ACC112 (cell line): Measurements from ENCODE around the gene ABTB2.

Experiments
- H2AFZ ChIP-seq: fragments of 200-600 bp; sonication (generic); one replicate; pipeline ENCODE4 v1.6.0; 2017; ENCODE audit warnings: antibody characterized with exemption, low read length; ENCODE audit not compliant: unreplicated experiment
- H3K27ac ChIP-seq: fragments of 200-600 bp; sonication (generic); 2 replicates; pipeline ENCODE4 v1.5.1; 2014; ENCODE audit warnings: low read depth, mild to moderate bottlenecking, antibody characterized with exemption, low read length, moderate library complexity
- H3K27me3 ChIP-seq: fragments of 200-600 bp; sonication (generic); 2 replicates; pipeline ENCODE4 v1.6.1; 2014; ENCODE audit warnings: mild to moderate bottlenecking, antibody characterized with exemption, low read length, moderate library complexity, mixed read lengths; ENCODE audit not compliant: insufficient read depth
- H3K36me3 ChIP-seq: fragments of 200-600 bp; sonication (generic); 2 replicates; pipeline ENCODE4 v1.6.1; 2016; ENCODE audit warnings: mild to moderate bottlenecking, antibody characterized with exemption, low read length, moderate library complexity, mixed read lengths; ENCODE audit not compliant: insufficient read depth
- H3K4me1 ChIP-seq: fragments of 200-600 bp; sonication (generic); one replicate; pipeline ENCODE4 v1.6.1; 2016; ENCODE audit warnings: low read length, mixed read lengths; ENCODE audit not compliant: insufficient read depth, unreplicated experiment, control insufficient read depth
- H3K4me3 ChIP-seq: fragments of 200-600 bp; sonication (generic); 2 replicates; pipeline ENCODE4 v1.5.1; 2014; ENCODE audit warnings: mild to moderate bottlenecking, low read depth, low read length
- H3K79me2 ChIP-seq: fragments of 200-600 bp; sonication (generic); one replicate; pipeline ENCODE4 v1.6.0; 2016; ENCODE audit warnings: low read length; ENCODE audit not compliant: control insufficient read depth, unreplicated experiment, insufficient read depth

The ABTB2 gene

DNA sequence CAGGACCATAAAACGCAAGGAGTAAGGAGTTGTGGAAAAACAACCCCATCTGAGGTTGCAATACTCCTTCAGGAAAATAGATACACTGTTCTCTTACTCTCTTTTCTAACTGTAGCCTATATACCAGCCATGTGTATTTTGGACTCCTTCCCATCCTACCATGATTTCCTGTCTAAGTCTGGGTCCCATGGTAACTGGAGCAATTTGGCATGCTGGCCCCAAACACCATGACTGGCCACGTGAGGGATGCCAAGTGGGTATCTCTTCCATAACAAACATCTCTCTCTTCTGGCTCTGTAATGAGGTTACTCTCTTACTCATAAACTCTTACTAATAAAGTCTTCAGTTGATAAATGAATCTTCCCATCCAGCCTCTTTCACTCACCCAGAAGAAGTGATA, 26.5 kb downstream of the ABTB2 start:
- H3K36me3 ChIP-seq: no peaks in the 10 kb centered on the region
- H3K79me2 ChIP-seq: no peaks in the 10 kb centered on the region
- H3K27ac ChIP-seq: peak overlapping the region; percentile 44; the same call in 1 of the 2 replicates
- no peak overlapping the region for H2AFZ ChIP-seq
- H3K4me3 ChIP-seq: no peak overlapping the region
- H3K4me1 ChIP-seq: peaks cover 18% of the 10 kb centered on the region
- no peaks in the 10 kb centered on the region for H3K27me3 ChIP-seq

DNA sequence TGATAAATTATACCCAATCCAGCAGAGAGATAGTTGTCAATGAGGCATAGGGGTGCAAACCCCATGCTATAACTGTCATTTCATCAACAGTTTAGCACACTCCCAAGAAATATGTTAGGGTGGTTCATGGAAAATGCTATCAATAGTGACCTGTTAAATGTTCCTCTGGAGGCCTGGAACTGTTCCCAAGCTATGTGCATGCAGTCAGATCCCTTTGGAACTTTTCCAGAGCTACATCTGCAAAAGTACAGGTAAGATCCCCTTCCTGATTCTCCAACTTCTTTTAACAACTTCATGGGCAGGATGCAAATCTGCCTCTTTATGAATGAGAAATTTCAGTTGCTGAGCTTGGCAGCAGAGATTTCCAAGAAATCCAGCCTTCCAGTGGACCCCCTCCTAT, 27.2 kb downstream of the ABTB2 start:
- Histone ChIP-seq H3K4me1 (peaks cover 18% of the 10 kb centered on the region), H3K4me3 (no peak overlapping the region), H3K36me3 (no peaks in the 10 kb centered on the region), H3K27me3 (no peaks in the 10 kb centered on the region), H3K27ac (no peak overlapping the region), H3K79me2 (no peaks in the 10 kb centered on the region), H2AFZ (no peak overlapping the region)

DNA sequence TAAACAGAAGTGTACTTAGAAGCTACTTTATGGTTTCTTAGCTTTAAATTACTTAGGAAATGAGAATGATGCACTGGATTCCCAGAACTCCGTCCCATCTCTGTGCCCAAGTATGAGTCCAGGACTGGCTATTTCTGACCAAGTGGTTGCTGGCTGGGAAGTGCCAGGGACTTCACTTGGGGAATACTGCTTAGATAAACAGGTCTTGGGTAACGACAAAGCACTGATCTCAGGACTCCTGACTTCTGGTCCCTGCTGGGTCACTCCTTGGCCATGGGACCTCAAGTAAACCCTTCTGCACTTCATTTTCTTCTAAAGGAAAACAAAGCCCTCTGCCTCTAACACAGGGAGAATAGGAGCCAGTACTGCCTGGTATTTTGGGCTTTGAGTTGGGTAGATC, 27.9 kb downstream of the ABTB2 start:
- H3K27me3 ChIP-seq: no peaks in the 10 kb centered on the region
- H3K4me3 ChIP-seq: no peak overlapping the region
- H3K79me2 ChIP-seq: no peaks in the 10 kb centered on the region
- H2AFZ ChIP-seq: no peak overlapping the region
- peaks cover 18% of the 10 kb centered on the region for H3K4me1 ChIP-seq
- no peaks in the 10 kb centered on the region for H3K36me3 ChIP-seq
- no peak overlapping the region for H3K27ac ChIP-seq

DNA sequence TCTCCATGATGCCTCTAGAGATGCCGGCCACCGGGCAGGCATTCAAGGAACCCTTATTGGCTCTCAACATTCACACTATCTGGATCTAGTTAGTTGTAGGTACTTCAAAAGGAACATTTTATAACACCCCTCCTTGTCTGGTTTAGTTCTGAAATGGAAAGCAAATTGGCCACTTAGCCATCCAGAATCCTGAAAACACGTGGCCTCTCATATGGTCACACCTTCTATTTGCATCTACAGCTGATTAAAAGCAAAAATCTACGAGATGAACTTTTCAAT, 29.2 kb downstream of the ABTB2 start:
- H2AFZ ChIP-seq: no peak overlapping the region
- peaks cover 18% of the 10 kb centered on the region for H3K4me1 ChIP-seq
- H3K36me3 ChIP-seq: no peaks in the 10 kb centered on the region
- no peaks in the 10 kb centered on the region for H3K27me3 ChIP-seq
- H3K79me2 ChIP-seq: no peaks in the 10 kb centered on the region
- no peak overlapping the region for H3K27ac ChIP-seq
- H3K4me3 ChIP-seq: no peak overlapping the region

DNA sequence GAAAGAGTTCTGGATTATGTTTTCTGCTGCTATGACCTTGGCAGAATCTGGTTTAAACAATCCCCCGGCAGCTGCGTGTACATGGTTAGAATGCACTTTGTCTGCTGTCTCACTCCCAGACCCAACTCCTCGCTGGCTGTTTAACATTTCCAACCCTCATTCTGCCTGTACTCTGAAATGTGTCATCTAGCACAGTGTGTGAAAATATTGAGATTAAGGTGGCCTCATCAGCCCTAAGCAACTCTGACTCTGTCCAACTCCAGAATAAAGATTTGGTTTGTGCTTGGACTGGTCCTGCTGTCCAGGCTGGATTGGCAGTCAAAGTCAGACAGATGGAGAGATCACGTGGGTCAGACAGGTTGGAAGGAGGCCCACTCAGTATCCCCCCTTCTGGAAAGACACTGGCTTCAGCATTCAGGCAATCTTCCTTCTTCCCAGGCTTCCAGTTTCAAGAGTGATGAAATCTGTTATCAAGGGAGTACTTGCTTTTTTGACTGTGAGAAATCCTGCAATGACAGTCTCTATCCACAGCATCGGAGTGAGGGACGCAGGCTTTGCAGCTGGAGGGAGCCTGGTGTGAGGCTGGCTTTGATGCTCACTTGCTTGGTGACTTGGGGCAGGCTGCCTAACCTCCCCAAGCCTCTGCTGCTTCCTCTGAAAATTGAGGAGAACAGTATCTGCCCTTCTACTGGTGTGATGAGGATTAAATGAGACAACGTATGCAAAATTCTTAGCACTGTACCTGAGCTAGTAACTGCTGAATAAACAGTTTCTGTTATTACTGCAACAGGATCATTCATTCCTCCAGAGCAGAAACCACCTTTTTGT, 29.8 kb downstream of the ABTB2 start:
- no peaks in the 10 kb centered on the region for H3K27me3 ChIP-seq
- H3K36me3 ChIP-seq: no peaks in the 10 kb centered on the region
- H3K4me1 ChIP-seq: peaks cover 18% of the 10 kb centered on the region
- no peaks in the 10 kb centered on the region for H3K79me2 ChIP-seq
- no peak overlapping the region for H2AFZ ChIP-seq
- H3K4me3 ChIP-seq: no peak overlapping the region
- H3K27ac ChIP-seq: no peak overlapping the region

DNA sequence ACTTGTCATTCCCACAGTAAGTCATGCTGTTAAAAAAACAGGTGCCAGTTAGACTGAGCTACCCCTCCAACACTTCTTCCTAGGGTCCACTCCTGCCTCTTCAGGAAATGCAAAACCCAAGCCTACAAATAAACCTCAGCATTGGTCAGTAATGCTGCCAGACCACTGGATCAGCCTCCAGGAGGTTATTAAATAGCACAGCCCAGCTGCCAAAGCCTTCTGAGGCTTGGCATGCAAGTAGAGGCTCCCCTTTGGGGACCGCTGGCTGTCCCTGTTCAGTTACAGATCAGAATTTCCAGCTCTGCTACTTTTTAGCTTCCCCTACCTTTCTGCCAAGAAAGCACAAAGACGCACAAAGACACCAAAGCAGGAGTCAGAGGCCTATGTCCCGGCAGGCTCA, 33.3 kb downstream of the ABTB2 start:
- Histone ChIP-seq H3K79me2 (no peaks in the 10 kb centered on the region), H3K4me3 (no peak overlapping the region), H3K27me3 (no peaks in the 10 kb centered on the region), H3K4me1 (no peaks in the 10 kb centered on the region), H3K27ac (no peak overlapping the region), H3K36me3 (no peaks in the 10 kb centered on the region), H2AFZ (no peak overlapping the region)

DNA sequence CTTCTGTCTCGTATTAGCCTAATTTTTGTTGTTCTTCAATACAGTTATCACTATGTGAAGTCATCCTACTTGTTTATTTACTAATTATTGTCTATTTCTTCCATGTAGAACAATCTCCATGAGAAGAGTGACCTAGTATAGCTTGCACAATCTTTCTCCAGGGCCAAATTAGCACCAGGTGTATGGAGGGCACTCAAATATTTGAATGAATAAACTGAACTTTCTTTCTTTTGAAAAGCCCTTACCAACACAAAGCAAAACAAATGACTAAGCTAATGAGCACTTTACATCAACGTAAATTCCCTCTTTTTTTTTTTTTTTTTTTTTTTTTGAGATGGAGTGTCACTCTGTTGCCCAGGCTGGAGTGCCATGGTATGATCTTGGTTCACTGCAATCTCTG, 34.2 kb downstream of the ABTB2 start:
- peaks cover 8% of the 10 kb centered on the region for H3K4me1 ChIP-seq
- no peak overlapping the region for H3K27ac ChIP-seq
- no peak overlapping the region for H2AFZ ChIP-seq
- H3K27me3 ChIP-seq: no peaks in the 10 kb centered on the region
- no peaks in the 10 kb centered on the region for H3K79me2 ChIP-seq
- H3K36me3 ChIP-seq: no peaks in the 10 kb centered on the region
- H3K4me3 ChIP-seq: no peak overlapping the region

DNA sequence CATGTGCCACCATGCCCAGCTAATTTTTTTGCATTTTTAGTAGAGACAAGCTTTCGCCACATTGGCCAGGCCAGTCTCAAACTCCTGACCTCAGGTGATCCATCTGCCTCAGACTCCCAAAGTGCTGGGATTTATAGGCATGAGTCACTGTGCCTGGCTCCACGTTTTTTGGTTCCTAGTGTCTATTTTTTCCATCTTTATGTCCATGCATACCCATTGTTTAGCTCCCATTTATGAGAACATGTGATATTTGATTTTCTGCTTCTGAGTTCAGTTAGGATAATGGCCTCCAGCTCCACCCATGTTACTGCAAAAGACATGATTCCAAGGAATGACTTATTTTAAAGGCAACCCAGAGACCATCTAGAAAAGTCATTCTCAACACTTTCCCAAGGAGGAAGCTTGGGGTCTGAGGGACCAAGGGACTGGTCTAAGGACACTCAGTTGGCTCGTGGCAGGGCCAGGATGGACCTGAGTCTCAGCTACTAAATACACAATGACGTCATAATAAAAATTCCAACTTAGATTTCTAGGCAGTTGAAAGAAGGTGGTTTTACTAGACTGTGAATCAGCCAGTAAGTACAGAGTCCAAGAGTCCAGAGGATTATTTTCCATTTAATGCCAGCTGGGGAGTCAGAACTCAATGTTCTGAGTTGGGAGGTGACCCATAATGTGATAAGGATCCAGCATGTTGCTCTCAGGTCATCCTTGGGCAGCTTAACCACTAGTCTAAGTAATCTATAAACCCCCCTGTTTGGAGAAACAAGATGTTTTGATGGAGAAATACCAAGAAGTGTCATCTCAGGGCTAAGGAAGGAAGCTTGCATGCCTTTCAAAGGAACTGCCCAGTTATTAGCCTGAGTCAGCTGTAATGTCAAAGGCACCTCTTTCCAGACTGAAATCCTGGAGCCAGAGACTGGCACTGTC, 39.4 kb downstream of the ABTB2 start:
- Histone ChIP-seq H3K79me2 (no peaks in the 10 kb centered on the region), H3K4me1 (peaks cover 19% of the 10 kb centered on the region), H2AFZ (no peak overlapping the region), H3K36me3 (no peaks in the 10 kb centered on the region), H3K27me3 (no peaks in the 10 kb centered on the region), H3K4me3 (no peak overlapping the region), H3K27ac (peak overlapping the region; percentile 55; the same call in 1 of the 2 replicates)

DNA sequence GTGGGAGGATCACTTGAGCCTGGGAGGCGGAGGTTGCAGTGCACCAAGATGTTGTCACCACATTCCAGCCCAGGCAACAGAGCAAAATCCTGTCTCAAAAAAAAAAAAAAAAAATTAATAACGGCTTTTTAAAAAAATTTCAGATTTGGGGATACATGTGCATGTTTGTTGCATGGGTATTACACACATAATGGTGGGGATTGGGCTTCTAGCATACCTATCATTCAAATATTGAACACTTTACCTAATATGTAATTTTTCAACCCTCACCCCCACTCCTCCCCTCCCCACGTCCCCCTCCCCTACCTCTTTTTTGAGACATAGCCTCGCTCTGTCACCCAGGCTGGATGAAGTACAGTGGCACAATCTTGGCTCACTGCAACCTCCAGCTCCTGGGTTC, 40.1 kb downstream of the ABTB2 start:
- no peak overlapping the region for H3K4me3 ChIP-seq
- H3K27me3 ChIP-seq: no peaks in the 10 kb centered on the region
- H2AFZ ChIP-seq: no peak overlapping the region
- H3K4me1 ChIP-seq: peaks cover 19% of the 10 kb centered on the region
- H3K36me3 ChIP-seq: no peaks in the 10 kb centered on the region
- no peaks in the 10 kb centered on the region for H3K79me2 ChIP-seq
- no peak overlapping the region for H3K27ac ChIP-seq

DNA sequence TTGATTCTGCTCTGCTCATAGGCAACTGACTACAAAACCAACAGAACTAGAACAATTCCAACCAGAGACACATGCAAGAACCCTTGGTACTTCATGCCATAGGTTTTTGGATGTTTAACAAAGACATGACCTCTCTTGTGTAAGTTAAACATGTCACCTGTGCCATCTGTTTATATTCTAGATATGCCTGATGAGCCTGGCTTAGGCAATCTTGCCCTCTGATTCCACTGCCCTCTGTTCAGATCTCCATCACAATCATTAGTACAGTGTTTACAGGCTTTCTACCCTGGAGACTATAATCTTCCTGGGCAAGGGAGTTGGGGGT, 40.8 kb downstream of the ABTB2 start:
- no peaks in the 10 kb centered on the region for H3K36me3 ChIP-seq
- H3K27ac ChIP-seq: no peak overlapping the region
- no peaks in the 10 kb centered on the region for H3K79me2 ChIP-seq
- H2AFZ ChIP-seq: no peak overlapping the region
- H3K4me1 ChIP-seq: peaks cover 19% of the 10 kb centered on the region
- H3K4me3 ChIP-seq: no peak overlapping the region
- no peaks in the 10 kb centered on the region for H3K27me3 ChIP-seq
